SK-N-MC (cell line): ENCODE data around the gene PPP2R2C.

ENCODE experiments used
- EZH2 ChIP-seq: fragments of 200-600 bp; sonication (generic); IDR thresholded peaks from one replicate; pipeline ENCODE4 v1.6.1; 2017; ENCODE audit warnings: antibody characterized with exemption
- FOXP2 ChIP-seq: optimal IDR thresholded peaks from 2 replicates; pipeline ENCODE3; 2011; ENCODE audit warnings: mild to moderate bottlenecking, moderate library complexity; ENCODE audit not compliant: insufficient read depth; ENCODE audit errors: extremely low read length, control extremely low read depth
- POLR2AphosphoS5 ChIP-seq: IDR thresholded peaks from 2 replicates; pipeline ENCODE4 v1.6.1; 2012; ENCODE audit warnings: mild to moderate bottlenecking, low read depth, low read length, borderline replicate concordance

- TF ChIP-seq POLR2AphosphoS5 (no peak), EZH2 (no peak), FOXP2 (no peak)
Observed at GRCh38 chr4:6375620-6376295, 96.7 kb downstream of the PPP2R2C start.
